Left lung (tissue), 10 donors: ENCODE data around the gene MGA. TPM values are rescaled to one million over a fixed set of nuclear protein-coding genes. Genes with fewer than 3 reads are reported as not detected.
A peak's percentile ranks its signal among the peaks of the same experiment; 100 is the strongest.
"Not testable (repeated sequence)": the region's sequence is repeated elsewhere in the genome, so short reads cannot be mapped to it uniquely, and the experiment has no call there.

Experiments
- ATAC-seq: fragments of 200-7000 bp; cut with Tn5 transposase; one replicate; pipeline ENCODE4 v1.9.1; 2020; ENCODE audit warnings: moderate library complexity
- DNase-seq, 4 donors: peaks; one replicate each; pipeline ENCODE4 v3.0.0-alpha.2; 2013 to 2020
- H3K27ac ChIP-seq, 2 donors: fragments of 200-600 bp; sonication (generic) in 1 of 2; one replicate each; pipeline versions ENCODE4 v1.5.0 to v1.8.0; 2020 to 2021
- H3K27me3 ChIP-seq, 2 donors: fragments of 200-600 bp; sonication (generic) in 1 of 2; one replicate each; pipeline versions ENCODE4 v1.5.0 to v1.8.0; 2020 to 2021
- H3K36me3 ChIP-seq, 2 donors: fragments of 200-600 bp; sonication (generic) in 1 of 2; one replicate each; pipeline versions ENCODE4 v1.5.0 to v1.8.0; 2020 to 2021
- H3K4me1 ChIP-seq, 2 donors: fragments of 200-600 bp; one replicate each; pipeline ENCODE4 v1.8.0; 2021
- H3K4me3 ChIP-seq, 2 donors: fragments of 200-600 bp; sonication (generic) in 1 of 2; one replicate each; pipeline versions ENCODE4 v1.5.0 to v1.8.0; 2020 to 2021; ENCODE audit warnings: mild to moderate bottlenecking in 1 of 2
- H3K9me3 ChIP-seq, 2 donors: fragments of 200-600 bp; sonication (generic) in 1 of 2; one replicate each; pipeline versions ENCODE4 v1.5.0 to v1.8.0; 2020 to 2021
- CTCF ChIP-seq, 2 donors: fragments of 200-600 bp; sonication (generic) in 1 of 2; IDR thresholded peaks; one replicate each; pipeline versions ENCODE4 v1.5.0 to v1.8.0; 2021; ENCODE audit warnings: antibody characterized with exemption in 2 of 2
- intact Hi-C, 2 donors: fragments of 100-400 bp; cut with DNase I; formaldehyde crosslinking; loops; one replicate each; pipeline versions ENCODE4 v1.11.2 to v1.14.2; 2022
- polyA plus RNA-seq, 6 donors: library from polyadenylated mRNA; unstranded; fragments of 120-200 nt; gene quantifications; one replicate each; pipeline ENCODE4 v1.2.1, GENCODE V29; 2013; ENCODE audit not compliant: insufficient read length in 6 of 6
- total RNA-seq, 2 donors: library from RNA; stranded (reverse); fragmentation: NEBNext Ultra II Directional; extraction: Animal tissue kit (Norgen Biotek cat#: 25700); gene quantifications; one replicate each; pipeline ENCODE4 v1.2.1, GENCODE V29; 2021
- donor health status: DM: no; HTN: yes; CAD: no.
- donor health status: DM: no; HTN: no; CAD: no.

Gene MGA
- total and polyA plus RNA-seq, 8 donors: 33.4 to 41.7 (median 39.2) TPM

GRCh38 chr15:41713047-41713446 is 52.8 kb downstream of the MGA start:
- ATAC-seq (no peak), DNase-seq (peak in 1 of 4 donors; percentile 68)
- Histone ChIP-seq H3K4me1 (no peaks in the 10 kb centered on the region), H3K27ac (no peak overlapping the region), H3K4me3 (no peak overlapping the region), H3K9me3 (no peaks in the 10 kb centered on the region), H3K36me3 (peaks cover 0 to 67% of the 10 kb centered on the region in 2 donors), H3K27me3 (no peaks in the 10 kb centered on the region)
- TF ChIP-seq CTCF (IDR thresholded peaks at IDR 0.05): no peak
- intact Hi-C loops: no loop called here

GRCh38 chr15:41714291-41714690 is 54.1 kb downstream of the MGA start:
- Histone ChIP-seq H3K4me3 (no peak overlapping the region), H3K36me3 (peaks cover 0 to 55% of the 10 kb centered on the region in 2 donors), H3K4me1 (no peaks in the 10 kb centered on the region), H3K27me3 (no peaks in the 10 kb centered on the region), H3K9me3 (no peaks in the 10 kb centered on the region), H3K27ac (no peak overlapping the region)
- DNase-seq: no peak
- ATAC-seq: no peak
- TF ChIP-seq CTCF (IDR thresholded peaks at IDR 0.05): no peak
- intact Hi-C loops: no loop called here

- Histone ChIP-seq H3K4me3 (no peak overlapping the region), H3K9me3 (no peaks in the 10 kb centered on the region), H3K27me3 (no peaks in the 10 kb centered on the region), H3K4me1 (no peaks in the 10 kb centered on the region), H3K36me3 (peaks cover 0 to 38% of the 10 kb centered on the region in 2 donors), H3K27ac (no peak overlapping the region)
- TF ChIP-seq CTCF (IDR thresholded peaks at IDR 0.05): no peak
- DNase-seq (no peak), ATAC-seq (no peak)
- intact Hi-C loops: no loop called here
These were observed 56.7 kb downstream of the MGA start for GRCh38 chr15:41716864-41717263.

- Histone ChIP-seq H3K9me3 (no peaks in the 10 kb centered on the region), H3K4me3 (no peak overlapping the region), H3K27ac (no peak overlapping the region), H3K36me3 (peaks cover 0 to 25% of the 10 kb centered on the region in 2 donors), H3K27me3 (no peaks in the 10 kb centered on the region), H3K4me1 (peaks cover 0 to 8% of the 10 kb centered on the region in 2 donors)
- no peak for TF ChIP-seq CTCF (IDR thresholded peaks at IDR 0.05)
- DNase-seq: no peak
- intact Hi-C loops: no loop called here
- no peak for ATAC-seq
These were observed 66.9 kb downstream of the MGA start for GRCh38 chr15:41727143-41727542.

GRCh38 chr15:41728061-41728460 is 67.9 kb downstream of the MGA start:
- H3K27me3 ChIP-seq, intact Hi-C loops, H3K4me1 ChIP-seq, H3K27ac ChIP-seq, DNase-seq, H3K4me3 ChIP-seq, H3K9me3 ChIP-seq, ATAC-seq: not testable (repeated sequence)
- H3K36me3 ChIP-seq: peaks cover 0 to 28% of the 10 kb centered on the region in 2 donors

- no peaks in the 10 kb centered on the region for H3K9me3 ChIP-seq
- no peak for TF ChIP-seq CTCF (IDR thresholded peaks at IDR 0.05)
These were observed 70.3 kb downstream of the MGA start for GRCh38 chr15:41730543-41730942.

More at GRCh38 chr15:41730543-41730942, 70.3 kb downstream of the MGA start:
- H3K27me3 ChIP-seq: no peaks in the 10 kb centered on the region
- no peak for ATAC-seq
- H3K27ac ChIP-seq: no peak overlapping the region
- H3K36me3 ChIP-seq: peaks cover 0 to 42% of the 10 kb centered on the region in 2 donors
- no peak overlapping the region for H3K4me3 ChIP-seq
- intact Hi-C loops: no loop called here
- no peak for DNase-seq
- peaks cover 0 to 8% of the 10 kb centered on the region in 2 donors for H3K4me1 ChIP-seq
